Thyroid gland (tissue), 4 donors: ENCODE results near the gene CD93.

Source experiments
- CTCF ChIP-seq, 6 experiments: fragments of 200-600 bp in 3 of 6; fragments of 450-650 bp in 3 of 6; sonication (generic) in 3 of 6; IDR thresholded peaks; one replicate each; pipeline ENCODE4 v1.5.1; 2016 to 2019; ENCODE audit warnings: antibody characterized with exemption in 6 of 6, mild to moderate bottlenecking in 2 of 6, inconsistent platforms in 1 of 6, moderate library complexity in 1 of 6
- POLR2A ChIP-seq, 2 donors: fragments of 450-650 bp; IDR thresholded peaks; one replicate each; pipeline ENCODE4 v1.6.1; 2017; ENCODE audit warnings: antibody characterized with exemption in 2 of 2, mild to moderate bottlenecking in 2 of 2, moderate library complexity in 1 of 2

- TF ChIP-seq CTCF (IDR thresholded peaks at IDR 0.05), result no peak
- no peak for TF ChIP-seq POLR2A (IDR thresholded peaks at IDR 0.05)
Observed at GRCh38 chr20:23059001-23059400, 27.1 kb downstream of the CD93 start.
